Endometrial microvascular endothelial cells (primary cell): ENCODE results near the gene CT45A1. TPM values are rescaled to one million over a fixed set of nuclear protein-coding genes. Genes with fewer than 3 reads are reported as not detected.
"Not testable (repeated sequence)": the region's sequence is repeated elsewhere in the genome, so short reads cannot be mapped to it uniquely, and the experiment has no call there.

Experiments
- in situ Hi-C: cut with HindIII; loops from 2 replicates; pipeline ENCODE4 v1.10.0; 2017; ENCODE audit warnings: low sequenced_read_pairs, low pct_unique_long_range_greater_than_20kb; ENCODE audit errors: inconsistent ontology term
- total RNA-seq: library from RNA; depleted of rRNA; stranded (reverse); fragments of >200 nt; gene quantifications from one replicate; pipeline ENCODE4 v1.2.3, GENCODE V29; 2015; ENCODE audit errors: inconsistent ontology term

The CT45A1 gene
- not detected for total RNA-seq

- in situ Hi-C loops, result not testable (repeated sequence)
Observed at GRCh38 chrX:135713183-135713689, at the start of gene CT45A1. Gene CT45A1, plus strand, starts transcription at chrX:135713639. Its CDS starts 5,302 bp downstream, at chrX:135718941.

GRCh38 chrX:135672979-135673378 is 40.5 kb upstream of the CT45A1 start:
- in situ Hi-C loops, result not testable (repeated sequence)

- in situ Hi-C loops, result no loop called here
Observed at GRCh38 chrX:135688137-135688536, 25.3 kb upstream of the CT45A1 start.

- in situ Hi-C loops, result no loop called here
Observed at GRCh38 chrX:135695471-135695870, 18.0 kb upstream of the CT45A1 start.

- in situ Hi-C loops, result no loop called here
Observed at GRCh38 chrX:135697601-135698000, 15.8 kb upstream of the CT45A1 start.

GRCh38 chrX:135698924-135699323 is 14.5 kb upstream of the CT45A1 start:
- in situ Hi-C loops, result no loop called here

- in situ Hi-C loops, result no loop called here
Observed at GRCh38 chrX:135707880-135708279, 5.6 kb upstream of the CT45A1 start.

- in situ Hi-C loops, result no loop called here
Observed at GRCh38 chrX:135713795-135714194, 356 bp downstream of the CT45A1 start.

GRCh38 chrX:135734666-135735065 is 21.2 kb downstream of the CT45A1 start:
- in situ Hi-C loops, result not testable (repeated sequence)

- in situ Hi-C loops, result no loop called here
Observed at GRCh38 chrX:135737366-135738071, 24.1 kb downstream of the CT45A1 start.

- in situ Hi-C loops, result no loop called here
Observed at GRCh38 chrX:135740681-135741149, 27.3 kb downstream of the CT45A1 start.

GRCh38 chrX:135741192-135741715 is 27.8 kb downstream of the CT45A1 start:
- in situ Hi-C loops, result no loop called here

GRCh38 chrX:135744739-135745138 is 31.3 kb downstream of the CT45A1 start:
- in situ Hi-C loops, result not testable (repeated sequence)

- in situ Hi-C loops, result not testable (repeated sequence)
Observed at GRCh38 chrX:135768091-135768490, 54.7 kb downstream of the CT45A1 start, which contains the start of gene CT45A3. Gene CT45A3, minus strand, starts transcription at chrX:135768191. Its CDS starts 3,747 bp downstream, at chrX:135764444.

Other genes with a start within 250 kb of the CT45A1 start
- gene INTS6L, start 193.0 kb upstream of the CT45A1 start, total RNA-seq, result 3.9 TPM
- not detected for gene CT45A3, start 54.6 kb downstream of the CT45A1 start, total RNA-seq
- gene CT45A5, start 71.9 kb downstream of the CT45A1 start, total RNA-seq, result not detected
- gene CT45A6, start 89.1 kb downstream of the CT45A1 start, total RNA-seq, result not detected
- gene CT45A2, start 106.4 kb downstream of the CT45A1 start, total RNA-seq, result not detected
- gene CT45A7, start 123.6 kb downstream of the CT45A1 start, total RNA-seq, result not detected
- gene CT45A8, start 140.9 kb downstream of the CT45A1 start, total RNA-seq, result not detected
- not detected for gene CT45A9, start 158.2 kb downstream of the CT45A1 start, total RNA-seq
- gene CT45A10, start 179.8 kb downstream of the CT45A1 start, total RNA-seq, result not detected
- not detected for gene SAGE1, start 180.1 kb downstream of the CT45A1 start, total RNA-seq